Measurements from ENCODE around the gene PIP5K1C.

The PIP5K1C gene

DNA sequence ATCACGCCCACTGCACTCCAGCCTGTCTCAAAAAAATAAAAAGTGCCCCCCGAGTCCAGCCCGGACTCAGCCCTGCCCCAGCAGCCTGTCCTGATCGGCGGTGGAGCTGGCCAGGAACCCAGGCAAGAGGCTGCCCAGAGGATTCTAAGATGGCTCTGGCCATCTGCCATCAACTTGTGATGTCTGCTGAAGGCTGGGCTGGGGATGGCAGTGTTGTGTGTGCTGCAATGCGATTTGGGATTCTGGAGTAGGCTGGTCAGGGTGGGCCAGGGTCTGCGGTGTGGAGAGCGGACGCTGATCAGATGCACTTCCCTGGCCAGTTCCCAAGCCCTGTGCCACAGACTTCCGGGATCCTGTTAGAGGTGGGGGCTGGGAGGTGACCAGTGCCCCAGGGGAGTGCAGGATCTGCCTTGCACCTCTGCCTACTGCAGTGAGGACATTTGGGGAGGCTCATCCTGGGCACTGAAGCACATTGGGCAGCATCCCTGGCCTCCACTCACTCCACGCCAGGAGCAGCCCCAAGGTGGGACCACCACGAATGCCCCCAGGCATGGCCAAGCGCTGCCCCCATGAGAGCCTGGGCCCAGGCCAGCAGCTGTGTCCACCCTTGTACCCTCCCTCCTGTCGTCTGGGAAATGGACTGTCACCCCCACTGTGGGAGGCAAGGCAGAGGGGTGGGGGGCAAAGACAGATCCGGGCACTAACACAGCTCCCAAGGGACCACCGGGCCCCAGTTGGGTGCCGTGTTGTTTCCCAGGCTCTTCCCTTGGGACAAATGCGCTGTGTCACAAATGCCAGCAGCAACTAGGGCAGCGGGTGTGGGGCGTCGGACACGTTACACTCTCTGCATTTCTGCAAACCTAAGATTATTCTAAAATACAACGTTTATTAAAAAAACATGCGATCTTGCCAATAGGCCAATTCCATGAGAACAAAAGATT is 90.2 kb downstream of the PIP5K1C start:
- TF ChIP-seq EZH2 (IDR thresholded peaks at IDR 0.05): no peak
- no peak; the same call in 1 of the 2 replicates for TF ChIP-seq POLR2AphosphoS5 (IDR thresholded peaks at IDR 0.05; ENCODE audit: borderline replicate concordance, low read depth, low read length)
- TF ChIP-seq FOXP2 (optimal IDR thresholded peaks at IDR 0.05; ENCODE audit: control extremely low read depth, extremely low read length, insufficient read depth): no peak
- H3K36me3 ChIP-seq (ENCODE audit: insufficient read depth, low read length): no peaks in the 10 kb centered on the region; the same call in 1 of the 2 replicates
- no peak for DNase-seq (ENCODE audit: low read depth, low spot score)
- H3K9ac ChIP-seq (ENCODE audit: insufficient read length): no peak overlapping the region
- H3K9me3 ChIP-seq (ENCODE audit: low read depth, low read length): no peaks in the 10 kb centered on the region
- H3K27ac ChIP-seq: peak overlapping the region; percentile 67; the same call in 1 of the 2 replicates
- no peak overlapping the region for H3K4me3 ChIP-seq

DNA sequence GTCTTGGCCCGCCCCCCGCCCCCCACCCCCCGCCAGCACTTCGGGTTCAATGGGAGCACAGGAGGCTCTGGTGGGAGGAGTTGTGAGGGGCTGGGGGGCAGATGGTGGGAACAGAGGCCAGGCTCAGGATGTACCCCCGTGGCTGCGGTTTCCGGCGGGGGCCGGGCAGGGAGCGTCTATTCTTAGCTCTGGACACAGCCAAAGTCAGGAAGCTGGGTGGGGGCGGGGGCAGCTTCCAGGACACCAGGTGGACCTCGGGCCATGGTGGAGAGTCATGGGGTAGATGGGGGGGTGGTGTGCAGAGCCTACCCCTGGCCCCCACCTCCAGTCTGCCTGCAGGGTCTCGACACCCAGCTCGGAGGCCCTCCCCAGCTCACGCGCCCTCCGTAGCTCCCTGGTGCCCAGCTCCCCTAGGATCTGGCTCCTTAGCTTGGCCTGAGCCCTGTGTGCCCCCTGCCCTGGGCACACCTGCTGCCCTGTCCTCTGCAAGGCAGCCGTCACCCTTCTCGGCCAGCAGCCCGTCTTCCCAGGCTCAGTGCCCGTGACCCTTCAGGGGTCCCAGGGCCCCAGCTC is 91.4 kb downstream of the PIP5K1C start:
- Histone ChIP-seq H3K4me3 (no peak overlapping the region), H3K9me3 (ENCODE audit: low read depth, low read length) (no peaks in the 10 kb centered on the region), H3K9ac (ENCODE audit: insufficient read length) (no peak overlapping the region), H3K36me3 (ENCODE audit: insufficient read depth, low read length) (no peaks in the 10 kb centered on the region; the same call in 1 of the 2 replicates), H3K27ac (no peak overlapping the region)
- no peak for TF ChIP-seq POLR2AphosphoS5 (IDR thresholded peaks at IDR 0.05; ENCODE audit: borderline replicate concordance, low read depth, low read length)
- TF ChIP-seq EZH2 (IDR thresholded peaks at IDR 0.05): no peak
- no peak for TF ChIP-seq FOXP2 (optimal IDR thresholded peaks at IDR 0.05; ENCODE audit: control extremely low read depth, extremely low read length, insufficient read depth)
- no peak for DNase-seq (ENCODE audit: low read depth, low spot score)

GRCh38 chr19:3608079-3608641 is 92.1 kb downstream of the PIP5K1C start:
- H3K9ac ChIP-seq (ENCODE audit: insufficient read length): no peak overlapping the region
- no peak overlapping the region for H3K4me3 ChIP-seq
- DNase-seq (ENCODE audit: low read depth, low spot score): no peak
- no peaks in the 10 kb centered on the region for H3K9me3 ChIP-seq (ENCODE audit: low read depth, low read length)
- TF ChIP-seq FOXP2 (optimal IDR thresholded peaks at IDR 0.05; ENCODE audit: control extremely low read depth, extremely low read length, insufficient read depth): no peak
- TF ChIP-seq POLR2AphosphoS5 (IDR thresholded peaks at IDR 0.05; ENCODE audit: borderline replicate concordance, low read depth, low read length): no peak
- no peaks in the 10 kb centered on the region; the same call in 1 of the 2 replicates for H3K36me3 ChIP-seq (ENCODE audit: insufficient read depth, low read length)
- no peak overlapping the region for H3K27ac ChIP-seq

DNA sequence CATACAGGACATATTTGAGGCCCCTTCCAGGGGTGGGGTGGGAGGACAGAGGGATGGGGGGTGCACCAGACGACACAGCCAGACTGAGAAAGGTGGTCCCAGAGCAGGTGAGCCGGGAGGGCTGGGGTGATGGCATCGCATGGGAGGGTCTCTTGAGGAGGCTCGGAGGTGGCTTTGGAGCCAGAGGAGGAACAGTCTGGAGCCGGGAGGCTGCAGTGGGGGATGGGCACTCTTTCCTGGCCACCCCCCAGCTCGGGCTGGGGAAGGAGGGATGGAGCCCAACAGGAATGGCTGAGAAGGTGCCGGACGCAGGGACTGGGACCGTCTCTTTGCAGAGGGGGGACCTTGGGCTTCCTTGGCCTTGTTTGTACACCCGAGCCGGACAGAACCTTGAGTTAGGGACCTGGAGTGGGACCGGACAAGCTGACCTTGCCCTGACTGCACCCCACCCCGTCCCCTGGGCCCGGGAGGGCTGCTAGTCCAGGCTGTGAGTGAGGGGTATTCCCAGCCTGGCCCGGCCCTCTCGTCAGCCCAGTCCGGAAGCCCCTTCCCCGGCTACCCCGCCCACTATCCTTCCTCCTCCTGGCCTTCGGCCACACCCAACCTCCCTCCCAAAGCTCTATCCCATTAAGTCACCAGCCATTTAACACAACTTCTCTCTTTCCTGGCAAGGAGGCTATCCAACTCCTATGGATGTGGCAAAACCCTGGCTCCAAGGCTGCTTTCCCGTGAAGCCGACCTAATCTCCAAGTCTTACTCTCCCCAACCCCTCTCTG is 92.8 kb downstream of the PIP5K1C start:
- no peaks in the 10 kb centered on the region; the same call in 1 of the 2 replicates for H3K36me3 ChIP-seq (ENCODE audit: insufficient read depth, low read length)
- H3K4me3 ChIP-seq: no peak overlapping the region
- H3K9ac ChIP-seq (ENCODE audit: insufficient read length): no peak overlapping the region
- DNase-seq (ENCODE audit: low read depth, low spot score): no peak
- TF ChIP-seq POLR2AphosphoS5 (IDR thresholded peaks at IDR 0.05; ENCODE audit: borderline replicate concordance, low read depth, low read length) (peak; percentile 19; the same call in 1 of the 2 replicates), EZH2 (IDR thresholded peaks at IDR 0.05) (no peak), FOXP2 (optimal IDR thresholded peaks at IDR 0.05; ENCODE audit: control extremely low read depth, extremely low read length, insufficient read depth) (no peak)
- no peak overlapping the region for H3K27ac ChIP-seq
- H3K9me3 ChIP-seq (ENCODE audit: low read depth, low read length): no peaks in the 10 kb centered on the region

GRCh38 chr19:3606690-3607289 is 93.5 kb downstream of the PIP5K1C start, which contains the start of gene TBXA2R:
Gene TBXA2R, minus strand, starts transcription at chr19:3606875. Its CDS starts 6,241 bp downstream, at chr19:3600634.
- DNase-seq (ENCODE audit: low read depth, low spot score): no peak
- TF ChIP-seq EZH2 (IDR thresholded peaks at IDR 0.05): no peak
- TF ChIP-seq POLR2AphosphoS5 (IDR thresholded peaks at IDR 0.05; ENCODE audit: borderline replicate concordance, low read depth, low read length): no peak
- no peak within 1 kb of the TSS for H3K27ac ChIP-seq

GRCh38 chr19:3606174-3606689 is 94.0 kb downstream of the PIP5K1C start:
- H3K27ac ChIP-seq: no peak overlapping the region
- DNase-seq (ENCODE audit: low read depth, low spot score): no peak

More at GRCh38 chr19:3606690-3607289, 93.5 kb downstream of the PIP5K1C start, which contains the start of gene TBXA2R:
- H3K9ac ChIP-seq (ENCODE audit: insufficient read length): no peak within 1 kb of the TSS
- no peaks in the 10 kb centered on the region; the same call in 1 of the 2 replicates for H3K36me3 ChIP-seq (ENCODE audit: insufficient read depth, low read length)
- H3K9me3 ChIP-seq (ENCODE audit: low read depth, low read length): no peaks in the 10 kb centered on the region
- H3K4me3 ChIP-seq: no peak within 1 kb of the TSS

GRCh38 chr19:3605770-3606169 is 94.5 kb downstream of the PIP5K1C start:
- no peaks in the 10 kb centered on the region for H3K9me3 ChIP-seq (ENCODE audit: low read depth, low read length)
- H3K36me3 ChIP-seq (ENCODE audit: insufficient read depth, low read length): no peaks in the 10 kb centered on the region
- H3K4me3 ChIP-seq: no peak overlapping the region
- DNase-seq (ENCODE audit: low read depth, low spot score): no peak
- H3K27ac ChIP-seq: no peak overlapping the region
- TF ChIP-seq POLR2AphosphoS5 (IDR thresholded peaks at IDR 0.05; ENCODE audit: borderline replicate concordance, low read depth, low read length): no peak
- no peak for TF ChIP-seq EZH2 (IDR thresholded peaks at IDR 0.05)
- no peak for TF ChIP-seq FOXP2 (optimal IDR thresholded peaks at IDR 0.05; ENCODE audit: control extremely low read depth, extremely low read length, insufficient read depth)
- no peak overlapping the region for H3K9ac ChIP-seq (ENCODE audit: insufficient read length)

More at GRCh38 chr19:3606174-3606689, 94.0 kb downstream of the PIP5K1C start:
- Histone ChIP-seq H3K4me3 (no peak overlapping the region), H3K9me3 (ENCODE audit: low read depth, low read length) (no peaks in the 10 kb centered on the region), H3K36me3 (ENCODE audit: insufficient read depth, low read length) (no peaks in the 10 kb centered on the region; the same call in 1 of the 2 replicates), H3K9ac (ENCODE audit: insufficient read length) (no peak overlapping the region)
- TF ChIP-seq EZH2 (IDR thresholded peaks at IDR 0.05) (no peak), POLR2AphosphoS5 (IDR thresholded peaks at IDR 0.05; ENCODE audit: borderline replicate concordance, low read depth, low read length) (no peak), FOXP2 (optimal IDR thresholded peaks at IDR 0.05; ENCODE audit: control extremely low read depth, extremely low read length, insufficient read depth) (no peak)
